Stimulated activated CD8-positive, alpha-beta memory T cell treated with anti-CD3 and anti-CD28 coated beads, Interleukin-15, amount 100 ng/mL, for 48 hours (primary cell): Measurements from ENCODE around the gene SDK1.

Source experiments
- DNase-seq, 2 donors: peaks; one replicate each; pipeline ENCODE4 v3.0.0-alpha.2; 2020; ENCODE audit warnings: low read depth in 2 of 2

SDK1 gene

DNA sequence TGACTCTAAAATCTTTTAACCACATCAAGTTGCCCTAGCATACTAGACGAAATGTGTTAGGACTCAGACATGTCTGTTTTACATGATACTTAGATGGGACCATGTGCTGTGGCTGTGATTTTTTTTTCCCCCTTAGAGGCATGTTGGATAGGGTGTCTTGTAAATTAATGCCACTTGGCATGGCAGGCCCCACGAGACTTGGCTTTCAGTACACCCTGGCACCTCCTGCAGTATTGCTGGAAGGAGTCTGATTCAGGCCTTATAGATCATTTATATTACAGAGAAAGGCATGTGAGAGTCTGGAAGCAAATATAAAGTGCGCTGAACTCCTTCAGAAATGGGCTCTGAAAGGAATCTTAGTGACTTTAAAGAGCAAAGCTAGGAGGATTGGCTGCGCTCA lies 494.1 kb downstream of the SDK1 start:
- DNase-seq: no peak

GRCh38 chr7:3795781-3796180 lies 494.7 kb downstream of the SDK1 start:
- no peak for DNase-seq

DNA sequence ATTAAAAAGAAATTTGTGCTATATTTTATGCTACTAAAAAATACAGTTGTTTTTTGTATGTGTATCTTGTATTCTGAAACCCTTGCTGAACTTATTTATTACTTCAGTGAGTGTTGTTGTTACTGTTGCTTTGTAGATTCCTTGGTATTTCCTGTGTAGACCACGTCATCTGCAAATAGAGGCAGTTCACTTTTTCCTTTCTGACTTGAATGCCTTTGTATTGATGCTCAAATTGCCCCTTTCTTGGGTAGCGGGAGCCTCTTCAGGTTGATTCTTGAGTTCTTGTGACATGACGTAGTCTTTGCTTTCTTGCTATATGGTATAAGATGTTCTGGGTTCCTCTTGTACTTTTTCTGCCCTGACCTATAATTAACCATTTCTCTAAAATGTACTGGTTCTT lies 504.1 kb downstream of the SDK1 start:
- no peak for DNase-seq

DNA sequence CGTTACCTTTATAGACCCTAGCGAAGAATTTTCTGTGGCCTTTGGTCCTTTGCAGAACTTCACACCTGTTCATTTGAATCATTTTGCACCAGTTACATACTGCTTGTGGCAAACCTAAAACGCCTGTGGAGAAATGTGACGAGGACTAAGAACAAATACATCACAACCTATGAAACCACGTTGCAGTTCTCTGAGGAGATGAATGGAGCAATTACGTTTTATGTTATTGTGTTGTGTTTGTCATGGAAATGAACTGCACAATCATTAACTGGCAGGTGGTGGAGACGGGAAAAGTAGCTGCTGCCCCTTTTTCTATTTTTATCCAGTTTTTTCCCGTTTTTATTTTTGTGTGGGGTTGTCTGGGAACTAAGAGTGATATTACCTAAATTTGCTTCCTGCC lies 505.5 kb downstream of the SDK1 start:
- DNase-seq: no peak

DNA sequence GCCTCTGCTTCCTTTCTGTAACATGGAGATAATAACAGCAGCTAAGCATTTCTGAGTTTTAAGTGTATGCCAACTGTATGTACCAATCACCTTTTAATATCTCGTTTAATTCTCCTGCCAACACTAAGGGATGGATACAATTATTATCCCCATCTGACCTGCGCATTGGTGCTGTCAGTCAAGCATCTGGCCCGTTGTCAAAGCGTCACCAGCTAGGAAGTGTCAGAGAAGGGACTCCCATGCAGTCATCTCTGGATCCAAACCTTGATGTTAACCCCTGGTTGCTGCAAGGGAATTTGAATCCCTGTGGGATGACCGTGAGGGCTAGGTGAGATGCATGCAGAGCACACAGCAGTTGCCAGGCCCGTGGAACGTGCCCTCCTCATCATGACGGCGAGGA lies 506.8 kb downstream of the SDK1 start:
- no peak for DNase-seq

GRCh38 chr7:3821488-3821887 lies 520.4 kb downstream of the SDK1 start:
- no peak for DNase-seq

GRCh38 chr7:3825491-3825890 lies 524.4 kb downstream of the SDK1 start:
- no peak for DNase-seq

DNA sequence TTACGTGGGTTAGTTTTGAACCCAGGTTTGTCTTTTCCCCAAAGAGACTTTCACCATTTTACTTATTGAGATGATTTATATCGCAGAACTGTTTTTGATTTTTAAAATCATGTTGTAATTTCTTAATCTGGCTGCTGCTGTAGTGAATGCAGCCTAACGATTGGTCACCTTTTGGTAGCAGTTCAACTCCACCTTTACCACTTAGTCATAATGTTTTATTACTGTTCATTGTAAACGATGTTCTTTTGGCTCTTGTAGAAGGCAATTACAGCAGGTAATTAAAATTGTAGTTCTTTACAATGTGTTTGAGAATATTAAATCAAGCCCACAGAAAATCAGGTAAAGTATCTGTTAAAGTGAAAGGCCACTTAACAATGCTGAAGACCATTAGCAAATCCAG lies 531.1 kb downstream of the SDK1 start:
- DNase-seq: no peak

DNA sequence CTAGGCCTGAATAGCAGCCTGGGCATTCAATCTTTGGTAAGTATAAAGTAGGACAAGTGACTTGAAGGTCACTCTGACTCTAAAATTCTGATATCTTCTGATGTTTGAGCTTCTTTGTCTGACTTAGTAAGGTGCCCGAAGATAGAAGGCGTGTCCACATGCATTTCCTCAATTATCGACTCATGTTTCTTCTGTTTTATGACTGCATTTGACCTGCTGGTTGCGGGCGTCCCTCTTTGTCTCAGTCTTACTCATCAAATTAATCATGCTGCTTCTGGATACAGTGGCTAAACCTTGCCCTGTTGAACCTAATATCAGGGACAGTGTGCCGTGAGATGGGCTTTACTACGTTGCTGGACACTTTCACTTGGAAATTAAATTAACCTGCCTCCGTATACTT lies 534.1 kb downstream of the SDK1 start:
- no peak for DNase-seq

DNA sequence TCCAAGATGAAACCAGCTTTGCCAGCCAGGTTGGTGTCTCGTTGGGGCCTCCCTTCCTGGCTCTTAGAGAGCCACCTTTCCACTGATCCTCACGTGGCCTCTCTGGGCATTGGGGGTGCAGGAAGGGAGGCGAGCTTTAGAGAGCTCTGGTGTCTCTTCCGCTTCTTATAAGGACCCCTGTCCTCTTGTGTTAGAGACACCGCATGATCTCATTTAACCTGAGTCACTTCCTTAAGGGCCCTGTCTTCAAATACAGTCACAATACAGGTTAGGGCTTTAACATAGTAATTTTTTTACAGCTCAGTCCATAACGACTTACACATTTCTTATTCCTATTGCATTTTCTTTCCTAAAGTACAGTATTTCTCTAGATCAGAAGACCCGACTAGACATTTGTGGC lies 535.8 kb downstream of the SDK1 start:
- no peak for DNase-seq

DNA sequence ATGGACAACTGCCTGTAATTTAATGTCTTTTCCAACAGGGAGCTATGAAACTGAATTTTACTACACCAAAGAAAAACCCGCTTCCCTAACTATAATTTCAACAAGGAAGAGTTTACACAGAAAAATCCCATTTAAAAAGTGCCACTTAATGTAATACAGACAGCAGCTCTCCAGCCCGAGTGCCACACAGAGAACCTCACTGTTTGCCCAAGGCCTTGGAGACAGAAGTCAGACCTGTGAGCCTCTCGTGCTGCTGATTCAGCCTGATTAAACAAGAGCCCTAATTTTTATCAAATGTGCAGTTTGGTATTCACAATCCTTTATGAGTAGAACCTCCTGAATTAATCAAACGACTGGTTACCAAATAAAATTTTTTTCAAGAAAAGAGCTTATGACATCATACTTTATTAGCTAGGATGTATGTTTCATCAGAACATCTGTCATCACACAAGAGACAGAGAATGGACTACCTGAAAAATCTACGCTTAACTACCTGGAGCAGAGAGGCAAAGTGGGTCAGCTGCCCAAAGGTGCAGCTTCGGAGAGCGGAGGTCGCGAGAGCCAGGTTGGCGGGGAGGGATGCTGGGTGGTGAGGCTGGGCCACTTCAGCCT lies 543.6 kb downstream of the SDK1 start:
- DNase-seq: no peak

- no peak for DNase-seq
Measured at GRCh38 chr7:3846738-3847137, 545.7 kb downstream of the SDK1 start.

DNA sequence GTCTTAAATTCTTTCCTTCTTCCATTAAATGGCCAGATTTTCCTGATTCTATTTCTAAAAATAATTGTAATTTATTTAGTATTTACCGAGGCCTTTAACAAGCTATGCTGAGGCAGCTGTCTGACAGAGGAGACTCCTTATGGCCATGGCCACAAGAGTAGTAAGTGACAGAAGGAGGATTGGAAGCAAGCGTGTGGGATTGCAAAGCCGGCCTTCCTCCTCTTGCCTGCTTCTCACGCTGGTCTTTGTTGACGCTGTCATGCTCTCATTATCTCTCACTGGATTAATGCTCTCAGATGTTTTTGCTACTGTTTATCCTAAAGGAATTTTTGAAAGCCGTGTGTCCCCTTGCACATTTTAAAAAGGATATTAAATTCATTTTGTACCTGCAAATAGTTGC lies 546.3 kb downstream of the SDK1 start:
- no peak for DNase-seq

- no peak for DNase-seq
Measured at GRCh38 chr7:3859431-3859830, 558.4 kb downstream of the SDK1 start.

- no peak for DNase-seq
Measured at GRCh38 chr7:3860932-3861331, 559.9 kb downstream of the SDK1 start.

DNA sequence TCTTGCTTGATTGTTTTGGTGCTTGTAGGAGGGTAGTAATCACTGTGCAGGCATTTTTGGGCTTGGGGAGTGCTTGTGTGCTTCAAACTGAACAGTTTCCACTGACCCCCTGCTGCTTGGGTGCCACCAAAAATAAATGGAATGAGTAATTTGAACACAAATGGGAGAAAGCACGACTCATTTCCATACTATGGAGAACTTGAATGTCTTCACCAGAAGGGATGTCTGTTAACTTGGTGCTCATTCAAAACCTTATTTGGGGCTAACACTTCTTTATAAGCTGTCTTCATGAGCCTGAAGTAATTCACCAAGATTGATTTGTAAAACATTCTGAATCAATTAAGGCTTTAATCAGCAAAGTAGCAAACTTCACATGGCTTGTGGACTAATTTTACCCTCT lies 560.3 kb downstream of the SDK1 start:
- no peak for DNase-seq

- DNase-seq: no peak
Measured at GRCh38 chr7:3861941-3862340, 560.9 kb downstream of the SDK1 start.

- DNase-seq: no peak
Measured at GRCh38 chr7:3862774-3863173, 561.7 kb downstream of the SDK1 start.

DNA sequence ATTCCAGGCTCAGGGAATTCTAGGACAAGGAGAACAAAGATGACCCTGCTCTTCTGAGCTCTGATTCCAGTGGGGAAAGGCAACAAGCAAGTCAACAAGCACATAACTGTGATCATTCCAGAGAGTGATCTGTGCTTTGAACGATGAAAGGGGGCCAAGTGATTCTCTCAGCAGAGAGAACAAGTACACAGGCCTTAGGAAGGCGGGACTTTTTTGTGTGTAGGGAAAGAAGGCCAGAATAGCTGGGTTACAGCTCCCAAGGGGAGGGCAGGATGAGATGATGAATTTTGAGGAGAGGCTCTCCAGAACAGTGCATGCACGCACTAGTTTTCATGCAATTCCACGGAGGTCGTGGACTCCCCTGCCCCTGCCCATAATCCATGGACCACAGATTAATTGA lies 565.2 kb downstream of the SDK1 start:
- no peak for DNase-seq

GRCh38 chr7:3867863-3868262 lies 566.8 kb downstream of the SDK1 start:
- DNase-seq: no peak

- DNase-seq: no peak
Measured at GRCh38 chr7:3879355-3880075, 578.5 kb downstream of the SDK1 start.

GRCh38 chr7:3880228-3880987 lies 579.4 kb downstream of the SDK1 start:
- DNase-seq: no peak

DNA sequence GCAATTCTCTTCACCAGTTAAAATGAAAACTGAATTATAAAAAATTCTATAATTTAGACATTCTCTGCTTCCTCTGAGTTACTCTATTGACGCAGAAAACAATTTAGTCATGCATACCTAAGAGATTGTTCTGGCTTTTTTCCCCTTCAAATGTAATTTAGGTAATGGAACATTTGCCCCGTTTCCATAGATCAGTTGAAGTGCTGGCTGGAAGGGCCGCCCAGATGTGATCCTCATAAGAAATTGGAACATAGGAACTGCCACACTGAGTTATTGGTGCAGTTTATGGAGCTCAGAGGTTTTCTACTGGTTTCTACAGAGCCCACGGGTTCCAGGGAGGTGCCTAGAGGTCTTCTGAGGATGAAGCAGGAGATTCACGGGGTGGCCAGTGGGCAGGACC lies 581.7 kb downstream of the SDK1 start:
- DNase-seq: no peak
